CD4-positive, alpha-beta T cell treated with Interleukin-15 for 1 hour (primary cell): ENCODE results near the gene CFAP299.

ENCODE experiments used
- DNase-seq: peaks from one replicate; pipeline ENCODE4 v3.0.0-alpha.2; 2020

The CFAP299 gene

GRCh38 chr4:80393246-80393969 is 57.9 kb downstream of the CFAP299 start:
- no peak for DNase-seq

GRCh38 chr4:80393970-80394250 is 58.4 kb downstream of the CFAP299 start:
- no peak for DNase-seq

- no peak for DNase-seq
Observed at GRCh38 chr4:80407246-80407645, 71.7 kb downstream of the CFAP299 start.

- no peak for DNase-seq
Observed at GRCh38 chr4:80409809-80410208, 74.3 kb downstream of the CFAP299 start.

- no peak for DNase-seq
Observed at GRCh38 chr4:80412322-80412721, 76.8 kb downstream of the CFAP299 start.

- DNase-seq: no peak
Observed at GRCh38 chr4:80413086-80413485, 77.6 kb downstream of the CFAP299 start.

- DNase-seq: no peak
Observed at GRCh38 chr4:80417019-80417418, 81.5 kb downstream of the CFAP299 start.

- DNase-seq: no peak
Observed at GRCh38 chr4:80419946-80420345, 84.4 kb downstream of the CFAP299 start.

GRCh38 chr4:80420638-80421037 is 85.1 kb downstream of the CFAP299 start:
- DNase-seq: no peak

GRCh38 chr4:80422727-80423404 is 87.3 kb downstream of the CFAP299 start:
- DNase-seq: no peak

- no peak for DNase-seq
Observed at GRCh38 chr4:80423553-80424224, 88.2 kb downstream of the CFAP299 start.

GRCh38 chr4:80424225-80424581 is 88.7 kb downstream of the CFAP299 start:
- no peak for DNase-seq

- DNase-seq: no peak
Observed at GRCh38 chr4:80425124-80426100, 89.9 kb downstream of the CFAP299 start.

GRCh38 chr4:80431203-80431965 is 95.9 kb downstream of the CFAP299 start:
- DNase-seq: no peak

GRCh38 chr4:80434238-80434637 is 98.7 kb downstream of the CFAP299 start:
- DNase-seq: no peak

- no peak for DNase-seq
Observed at GRCh38 chr4:80438016-80438415, 102.5 kb downstream of the CFAP299 start.

GRCh38 chr4:80439294-80440061 is 103.9 kb downstream of the CFAP299 start:
- DNase-seq: peak; percentile 41

- DNase-seq: no peak
Observed at GRCh38 chr4:80446248-80446647, 110.7 kb downstream of the CFAP299 start.

- no peak for DNase-seq
Observed at GRCh38 chr4:80446664-80447063, 111.1 kb downstream of the CFAP299 start.

- DNase-seq: no peak
Observed at GRCh38 chr4:80447493-80447892, 112.0 kb downstream of the CFAP299 start.

- no peak for DNase-seq
Observed at GRCh38 chr4:80448056-80448455, 112.5 kb downstream of the CFAP299 start.

GRCh38 chr4:80452055-80452454 is 116.5 kb downstream of the CFAP299 start:
- no peak for DNase-seq
